ENCODE data around the gene MET.

MET gene

DNA sequence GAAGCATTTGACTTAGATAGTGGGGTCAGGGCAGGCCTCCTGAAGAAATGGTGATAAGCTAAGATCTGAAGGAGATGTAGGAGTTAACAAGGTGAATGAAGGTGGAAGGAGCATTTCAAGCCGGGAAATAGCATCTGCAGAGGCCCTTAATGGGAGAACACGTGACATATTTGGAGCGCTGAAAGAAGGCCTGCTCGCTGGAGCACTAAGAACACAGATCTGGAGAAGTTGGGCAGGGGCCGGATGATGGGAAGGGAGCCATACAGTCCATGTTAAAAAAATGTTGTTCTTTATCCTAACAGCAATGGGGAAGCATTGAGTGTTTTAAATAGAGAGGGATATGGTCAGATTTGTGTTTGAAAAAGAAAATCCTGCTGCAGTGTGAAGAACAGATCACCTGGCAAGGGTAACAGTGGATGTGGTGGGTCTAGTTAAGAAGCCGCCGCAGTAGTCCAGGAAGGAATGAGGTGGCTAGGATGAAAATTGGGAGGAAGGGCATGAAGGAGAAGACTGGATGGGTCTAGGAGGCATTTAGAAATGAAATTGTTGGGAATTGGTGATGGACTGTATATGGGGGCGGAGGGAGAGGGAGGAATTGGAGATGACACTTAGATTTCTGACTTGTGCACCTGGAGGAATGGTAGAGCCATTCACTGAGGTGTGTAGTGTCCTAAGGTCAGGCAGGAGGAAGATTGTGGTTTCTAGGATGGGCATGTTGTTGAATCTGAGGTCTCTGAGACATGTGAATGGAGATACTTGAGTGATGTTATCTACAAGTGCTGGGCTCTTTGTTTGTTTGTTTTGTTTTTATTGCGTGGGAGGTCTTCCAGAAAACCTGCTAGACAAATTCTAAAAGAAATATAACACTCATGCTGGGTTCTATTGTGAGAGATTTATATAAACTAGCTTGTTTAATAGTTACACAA lies 58.4 kb downstream of the MET start:
- H3K4me2 ChIP-seq (ENCODE audit: low read depth, low read length, poor library complexity, severe bottlenecking), result no peak overlapping the region
- no peaks in the 10 kb centered on the region for H3K79me2 ChIP-seq (ENCODE audit: insufficient read depth, low read length)

DNA sequence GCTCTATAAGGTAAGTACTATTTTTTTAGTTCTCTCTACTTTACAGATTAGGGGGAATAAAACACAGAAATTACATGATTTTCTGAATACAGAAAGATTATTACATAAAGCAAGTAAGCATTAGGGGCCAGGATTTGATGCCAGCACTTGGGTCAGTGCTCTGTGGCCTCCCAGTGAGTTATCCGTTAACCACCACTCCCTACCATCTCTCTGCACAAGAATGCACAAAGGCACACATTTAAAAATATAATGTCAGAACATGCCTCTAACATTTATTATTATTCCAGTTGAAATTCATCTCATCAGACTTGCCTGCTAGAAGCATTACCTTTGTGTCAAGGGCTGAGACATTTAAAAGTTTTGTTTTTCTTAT lies 59.0 kb downstream of the MET start:
- H3K9me2 ChIP-seq (replicated peaks; ENCODE audit: insufficient read depth, low read length), result no peaks in the 10 kb centered on the region
- H3K79me2 ChIP-seq (ENCODE audit: insufficient read depth, low read length), result no peaks in the 10 kb centered on the region
- H3K27ac ChIP-seq (ENCODE audit: low read depth, low read length), result no peak overlapping the region
- no peak overlapping the region for H3K4me2 ChIP-seq (ENCODE audit: low read depth, low read length, poor library complexity, severe bottlenecking)
- H2AFZ ChIP-seq (ENCODE audit: low read depth, low read length, severe bottlenecking), result no peak overlapping the region
- H3K9me3 ChIP-seq (ENCODE audit: insufficient read depth, low read length), result no peaks in the 10 kb centered on the region
- no peaks in the 10 kb centered on the region for H3K36me3 ChIP-seq (ENCODE audit: low read length)
- no peak overlapping the region for H3K4me3 ChIP-seq (ENCODE audit: insufficient read depth, low read length, poor library complexity, severe bottlenecking)
- no peaks in the 10 kb centered on the region for H3F3A ChIP-seq (ENCODE audit: insufficient read depth)
- TF ChIP-seq, protein P1, sequence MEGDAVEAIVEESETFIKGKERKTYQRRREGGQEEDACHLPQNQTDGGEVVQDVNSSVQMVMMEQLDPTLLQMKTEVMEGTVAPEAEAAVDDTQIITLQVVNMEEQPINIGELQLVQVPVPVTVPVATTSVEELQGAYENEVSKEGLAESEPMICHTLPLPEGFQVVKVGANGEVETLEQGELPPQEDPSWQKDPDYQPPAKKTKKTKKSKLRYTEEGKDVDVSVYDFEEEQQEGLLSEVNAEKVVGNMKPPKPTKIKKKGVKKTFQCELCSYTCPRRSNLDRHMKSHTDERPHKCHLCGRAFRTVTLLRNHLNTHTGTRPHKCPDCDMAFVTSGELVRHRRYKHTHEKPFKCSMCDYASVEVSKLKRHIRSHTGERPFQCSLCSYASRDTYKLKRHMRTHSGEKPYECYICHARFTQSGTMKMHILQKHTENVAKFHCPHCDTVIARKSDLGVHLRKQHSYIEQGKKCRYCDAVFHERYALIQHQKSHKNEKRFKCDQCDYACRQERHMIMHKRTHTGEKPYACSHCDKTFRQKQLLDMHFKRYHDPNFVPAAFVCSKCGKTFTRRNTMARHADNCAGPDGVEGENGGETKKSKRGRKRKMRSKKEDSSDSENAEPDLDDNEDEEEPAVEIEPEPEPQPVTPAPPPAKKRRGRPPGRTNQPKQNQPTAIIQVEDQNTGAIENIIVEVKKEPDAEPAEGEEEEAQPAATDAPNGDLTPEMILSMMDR (IDR thresholded peaks at IDR 0.05; ENCODE audit: insufficient read depth, low read length, poor library complexity, severe bottlenecking), result no peak
- no peak for TF ChIP-seq EZH2phosphoT487 (conservative IDR thresholded peaks at IDR 0.05; ENCODE audit: low read length)
- no peak overlapping the region for H3K9ac ChIP-seq (ENCODE audit: low read length)
- H3K27me3 ChIP-seq (ENCODE audit: low read length), result no peaks in the 10 kb centered on the region
- no peaks in the 10 kb centered on the region for H4K20me1 ChIP-seq (ENCODE audit: low read depth, low read length)

More for the DNA sequence above, 58.4 kb downstream of the MET start:
- no peak overlapping the region for H3K9ac ChIP-seq (ENCODE audit: low read length)
- no peaks in the 10 kb centered on the region for H4K20me1 ChIP-seq (ENCODE audit: low read depth, low read length)
- no peaks in the 10 kb centered on the region for H3K9me3 ChIP-seq (ENCODE audit: insufficient read depth, low read length)
- H3K4me3 ChIP-seq (ENCODE audit: insufficient read depth, low read length, poor library complexity, severe bottlenecking), result no peak overlapping the region
- no peak for TF ChIP-seq EZH2phosphoT487 (conservative IDR thresholded peaks at IDR 0.05; ENCODE audit: low read length)
- TF ChIP-seq, protein P1 (IDR thresholded peaks at IDR 0.05; ENCODE audit: insufficient read depth, low read length, poor library complexity, severe bottlenecking), result no peak
- H3K9me2 ChIP-seq (replicated peaks; ENCODE audit: insufficient read depth, low read length), result no peaks in the 10 kb centered on the region
- no peaks in the 10 kb centered on the region for H3K36me3 ChIP-seq (ENCODE audit: low read length)
- no peak overlapping the region for H3K27ac ChIP-seq (ENCODE audit: low read depth, low read length)
- no peaks in the 10 kb centered on the region for H3K27me3 ChIP-seq (ENCODE audit: low read length)
- no peak overlapping the region for H2AFZ ChIP-seq (ENCODE audit: low read depth, low read length, severe bottlenecking)
- H3F3A ChIP-seq (ENCODE audit: insufficient read depth), result no peaks in the 10 kb centered on the region

DNA sequence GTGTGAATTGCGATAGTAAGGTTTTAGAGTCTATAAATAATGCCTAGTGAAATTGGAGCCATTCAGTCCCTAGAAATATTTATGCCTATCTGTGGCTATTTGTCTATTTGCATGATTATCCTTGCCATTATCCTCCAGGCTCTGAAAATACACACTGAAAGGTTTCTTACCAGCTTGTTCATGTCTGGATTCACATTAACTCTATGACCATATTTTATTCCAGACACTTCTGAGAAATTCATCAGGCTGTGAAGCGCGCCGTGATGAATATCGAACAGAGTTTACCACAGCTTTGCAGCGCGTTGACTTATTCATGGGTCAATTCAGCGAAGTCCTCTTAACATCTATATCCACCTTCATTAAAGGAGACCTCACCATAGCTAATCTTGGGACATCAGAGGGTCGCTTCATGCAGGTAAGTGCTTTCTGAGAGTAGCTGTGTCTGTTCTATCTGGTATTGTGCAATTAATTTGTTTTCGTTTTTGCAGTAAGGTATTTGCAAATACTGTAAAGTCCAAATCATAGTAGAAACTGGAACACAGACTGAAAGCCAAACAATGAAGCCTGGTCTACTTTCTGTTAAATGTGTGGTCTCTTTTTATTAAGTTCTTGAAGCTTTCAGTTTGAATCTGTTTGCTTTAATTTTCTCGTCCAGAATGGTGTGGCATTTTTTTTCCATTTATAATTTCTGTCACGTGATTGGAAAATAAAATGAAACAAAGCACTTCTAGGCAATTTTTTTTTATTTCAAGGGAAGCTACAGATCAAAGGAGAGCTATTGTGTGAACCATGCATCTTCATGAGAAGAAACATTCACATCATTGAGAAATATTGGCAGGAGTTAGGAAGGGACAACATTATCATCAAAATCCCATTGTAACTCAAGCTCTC lies 59.7 kb downstream of the MET start:
- Histone ChIP-seq H3K36me3 (ENCODE audit: low read length) (no peaks in the 10 kb centered on the region), H3K79me2 (ENCODE audit: insufficient read depth, low read length) (no peaks in the 10 kb centered on the region), H4K20me1 (ENCODE audit: low read depth, low read length) (no peaks in the 10 kb centered on the region), H3K9me2 (replicated peaks; ENCODE audit: insufficient read depth, low read length) (no peaks in the 10 kb centered on the region), H2AFZ (ENCODE audit: low read depth, low read length, severe bottlenecking) (no peak overlapping the region), H3K9ac (ENCODE audit: low read length) (no peak overlapping the region), H3K27ac (ENCODE audit: low read depth, low read length) (no peak overlapping the region), H3F3A (ENCODE audit: insufficient read depth) (no peaks in the 10 kb centered on the region), H3K4me2 (ENCODE audit: low read depth, low read length, poor library complexity, severe bottlenecking) (no peak overlapping the region), H3K27me3 (ENCODE audit: low read length) (no peaks in the 10 kb centered on the region), H3K9me3 (ENCODE audit: insufficient read depth, low read length) (no peaks in the 10 kb centered on the region), H3K4me3 (ENCODE audit: insufficient read depth, low read length, poor library complexity, severe bottlenecking) (no peak overlapping the region)
- TF ChIP-seq, protein P1 (IDR thresholded peaks at IDR 0.05; ENCODE audit: insufficient read depth, low read length, poor library complexity, severe bottlenecking), result no peak
- TF ChIP-seq EZH2phosphoT487 (conservative IDR thresholded peaks at IDR 0.05; ENCODE audit: low read length), result no peak

Measured in SU-DHL-6 (cell line).